GM18867 (cell line): ENCODE measurements around the gene PPL.

Experiments used
- ATAC-seq: cut with Tn5 transposase; IDR thresholded peaks from one replicate; pipeline ENCODE4 v1.9.1; 2021; ENCODE audit warnings: mild to moderate bottlenecking, moderate library complexity; ENCODE audit not compliant: unreplicated experiment

Gene PPL

GRCh38 chr16:4891097-4891885 lies 45.7 kb downstream of the PPL start:
- no peak for ATAC-seq

GRCh38 chr16:4890686-4891085 lies 46.3 kb downstream of the PPL start:
- ATAC-seq = no peak

GRCh38 chr16:4890026-4890425 lies 46.9 kb downstream of the PPL start:
- ATAC-seq = no peak

- no peak for ATAC-seq
Observed at GRCh38 chr16:4888428-4889135, 48.4 kb downstream of the PPL start.

GRCh38 chr16:4886151-4886550 lies 50.8 kb downstream of the PPL start:
- no peak for ATAC-seq

GRCh38 chr16:4884972-4885874 lies 51.7 kb downstream of the PPL start:
- no peak for ATAC-seq

- no peak for ATAC-seq
Observed at GRCh38 chr16:4884209-4884608, 52.7 kb downstream of the PPL start.

- ATAC-seq = no peak
Observed at GRCh38 chr16:4883501-4883900, 53.4 kb downstream of the PPL start.

GRCh38 chr16:4882633-4883285 lies 54.2 kb downstream of the PPL start:
- ATAC-seq = no peak

GRCh38 chr16:4882000-4882632 lies 54.8 kb downstream of the PPL start:
- no peak for ATAC-seq

GRCh38 chr16:4880006-4880580 lies 56.9 kb downstream of the PPL start:
- no peak for ATAC-seq

GRCh38 chr16:4879049-4879448 lies 57.9 kb downstream of the PPL start:
- no peak for ATAC-seq

GRCh38 chr16:4877380-4877685 lies 59.6 kb downstream of the PPL start:
- no peak for ATAC-seq

- ATAC-seq = no peak
Observed at GRCh38 chr16:4876646-4877379, 60.1 kb downstream of the PPL start.

GRCh38 chr16:4874666-4875065 lies 62.3 kb downstream of the PPL start:
- ATAC-seq = no peak

GRCh38 chr16:4873091-4873490 lies 63.9 kb downstream of the PPL start:
- no peak for ATAC-seq

- ATAC-seq = no peak
Observed at GRCh38 chr16:4871071-4871470, 65.9 kb downstream of the PPL start.

GRCh38 chr16:4870138-4870671 lies 66.7 kb downstream of the PPL start:
- ATAC-seq = no peak

- no peak for ATAC-seq
Observed at GRCh38 chr16:4869147-4869805, 67.7 kb downstream of the PPL start.
